HuH-7 (cell line): ENCODE measurements around the gene FGF12.
A peak's percentile ranks its signal among the peaks of the same experiment; 100 is the strongest.
"Not testable (repeated sequence)": the region's sequence is repeated elsewhere in the genome, so short reads cannot be mapped to it uniquely, and the experiment has no call there.

Experiments used
- DNase-seq: peaks from one replicate; pipeline ENCODE4 v3.0.0; 2011; ENCODE audit warnings: low spot score

The FGF12 gene

GRCh38 chr3:192727032-192727847 is at the start of gene FGF12:
Gene FGF12 (minus strand): TSS chr3:192727541.
- DNase-seq = peak; percentile 9

- DNase-seq = not testable (repeated sequence)
These were observed 47.0 kb upstream of the FGF12 start for GRCh38 chr3:192774341-192774740.

- DNase-seq = peak; percentile 50
These were observed 45.0 kb upstream of the FGF12 start for GRCh38 chr3:192772240-192772894.

- DNase-seq = no peak
These were observed 31.3 kb upstream of the FGF12 start for GRCh38 chr3:192758654-192759053.

GRCh38 chr3:192751148-192751547 is 23.8 kb upstream of the FGF12 start:
- no peak for DNase-seq

- no peak for DNase-seq
These were observed 22.9 kb upstream of the FGF12 start for GRCh38 chr3:192750201-192750600.

- no peak for DNase-seq
These were observed 20.4 kb upstream of the FGF12 start for GRCh38 chr3:192747746-192748145.

- DNase-seq = no peak
These were observed 19.8 kb upstream of the FGF12 start for GRCh38 chr3:192747145-192747544.

GRCh38 chr3:192745150-192745549 is 17.8 kb upstream of the FGF12 start:
- no peak for DNase-seq

GRCh38 chr3:192744604-192745003 is 17.3 kb upstream of the FGF12 start:
- DNase-seq = not testable (repeated sequence)

GRCh38 chr3:192737506-192737905 is 10.2 kb upstream of the FGF12 start:
- DNase-seq = no peak

- DNase-seq = no peak
These were observed 3.9 kb upstream of the FGF12 start for GRCh38 chr3:192731233-192731632.

GRCh38 chr3:192726385-192726784 is 956 bp downstream of the FGF12 start:
- no peak for DNase-seq

GRCh38 chr3:192719964-192720363 is 7.4 kb downstream of the FGF12 start:
- no peak for DNase-seq

GRCh38 chr3:192718156-192718555 is 9.2 kb downstream of the FGF12 start:
- no peak for DNase-seq

GRCh38 chr3:192715126-192715525 is 12.2 kb downstream of the FGF12 start:
- no peak for DNase-seq

GRCh38 chr3:192711126-192711525 is 16.2 kb downstream of the FGF12 start:
- DNase-seq = not testable (repeated sequence)

- DNase-seq = no peak
These were observed 17.0 kb downstream of the FGF12 start for GRCh38 chr3:192710366-192710765.

GRCh38 chr3:192706272-192706671 is 21.1 kb downstream of the FGF12 start:
- DNase-seq = no peak

- DNase-seq = no peak
These were observed 26.5 kb downstream of the FGF12 start for GRCh38 chr3:192700885-192701284.

- no peak for DNase-seq
These were observed 30.3 kb downstream of the FGF12 start for GRCh38 chr3:192696943-192697587.

GRCh38 chr3:192687488-192688152 is 39.7 kb downstream of the FGF12 start:
- no peak for DNase-seq
